WTC11 (cell line): ENCODE measurements around the gene DLGAP4. TPM values are rescaled to one million over a fixed set of nuclear protein-coding genes. Genes with fewer than 3 reads are reported as not detected.

Experiments
- ATAC-seq: fragments of 200-7000 bp; cut with Tn5 transposase; 2 replicates; pipeline ENCODE4 v1.10.0; 2021; ENCODE audit warnings: mild to moderate bottlenecking, moderate library complexity
- CTCF ChIA-PET: fragments of 300-600 bp; sonication (Branson Sonifier 250); formaldehyde crosslinking; loops from one replicate; lab custom pipeline; 2021; ENCODE audit warnings: antibody characterized with exemption; lab: Charles Lee
- POLR2A ChIA-PET: fragments of 350-600 bp; sonication (Branson Sonifier 250); formaldehyde crosslinking; loops from one replicate; lab custom pipeline; 2021; ENCODE audit warnings: antibody characterized with exemption; lab: Charles Lee
- DNase-seq: peaks from one replicate; pipeline ENCODE4 v3.0.0; 2021; ENCODE audit warnings: low spot score
- H3K27ac Mint-ChIP-seq: 2 replicates; pipeline ENCODE4 v1.8.0; 2021; ENCODE audit warnings: mixed read lengths
- H3K27me3 Mint-ChIP-seq: 2 replicates; pipeline ENCODE4 v1.8.0; 2021; ENCODE audit warnings: low read depth, mild to moderate bottlenecking, moderate library complexity, mixed read lengths
- H3K36me3 Mint-ChIP-seq: 2 replicates; pipeline ENCODE4 v1.8.0; 2021; ENCODE audit warnings: mixed read lengths
- H3K4me1 Mint-ChIP-seq: 2 replicates; pipeline ENCODE4 v1.8.0; 2022; ENCODE audit warnings: mixed read lengths
- H3K4me3 Mint-ChIP-seq: 2 replicates; pipeline ENCODE4 v1.8.0; 2021; ENCODE audit warnings: mild to moderate bottlenecking, moderate library complexity, mixed read lengths
- H3K9me3 Mint-ChIP-seq: 2 replicates; pipeline ENCODE4 v1.8.0; 2021; ENCODE audit warnings: mixed read lengths
- CREB1 ChIP-seq: sonication (generic); formaldehyde crosslinking; IDR thresholded peaks from 2 replicates; pipeline ENCODE4 v1.8.0; 2023; ENCODE audit warnings: mild to moderate bottlenecking, missing genetic modification reagents
- ETV6 ChIP-seq: sonication (generic); formaldehyde crosslinking; IDR thresholded peaks from 2 replicates; pipeline ENCODE4 v1.8.1; 2022; ENCODE audit warnings: mild to moderate bottlenecking, missing genetic modification reagents
- GABPB1 ChIP-seq: sonication (generic); formaldehyde crosslinking; IDR thresholded peaks from 2 replicates; pipeline ENCODE4 v1.8.1; 2023; ENCODE audit warnings: mild to moderate bottlenecking, missing genetic modification reagents
- HMGA2 ChIP-seq: fragments of 250-450 bp; sonication (Bioruptor Pico); IDR thresholded peaks from 2 replicates; pipeline ENCODE4 v1.4.0; 2021; ENCODE audit warnings: mild to moderate bottlenecking, moderate library complexity
- HMGXB4 ChIP-seq: sonication (generic); formaldehyde crosslinking; IDR thresholded peaks from 2 replicates; pipeline ENCODE4 v1.8.1; 2023; ENCODE audit warnings: mild to moderate bottlenecking, moderate library complexity, missing genetic modification reagents
- IRF2 ChIP-seq: sonication (generic); formaldehyde crosslinking; IDR thresholded peaks from 2 replicates; pipeline ENCODE4 v1.8.0; 2022; ENCODE audit warnings: low read depth, missing genetic modification reagents, borderline replicate concordance
- MLX ChIP-seq: sonication (generic); formaldehyde crosslinking; IDR thresholded peaks from 2 replicates; pipeline ENCODE4 v1.8.1; 2023; ENCODE audit warnings: mild to moderate bottlenecking, missing genetic modification reagents, moderate library complexity
- NFATC4 ChIP-seq: fragments of 250-450 bp; sonication (Bioruptor Pico); IDR thresholded peaks from 2 replicates; pipeline ENCODE4 v1.9.0; 2021; ENCODE audit warnings: mild to moderate bottlenecking
- NFYB ChIP-seq: sonication (generic); formaldehyde crosslinking; conservative IDR thresholded peaks from 2 replicates; pipeline ENCODE4 v1.8.0; 2022; ENCODE audit warnings: low read depth, missing genetic modification reagents
- OVOL2 ChIP-seq: fragments of 250-450 bp; sonication (Bioruptor Pico); IDR thresholded peaks from 2 replicates; pipeline ENCODE4 v1.9.0; 2021; ENCODE audit warnings: mild to moderate bottlenecking, borderline replicate concordance
- PREB ChIP-seq: sonication (generic); formaldehyde crosslinking; IDR thresholded peaks from 2 replicates; pipeline ENCODE4 v1.8.1; 2022; ENCODE audit warnings: mild to moderate bottlenecking, missing genetic modification reagents, moderate library complexity, borderline replicate concordance
- SP1 ChIP-seq: sonication (generic); formaldehyde crosslinking; conservative IDR thresholded peaks from 2 replicates; pipeline ENCODE4 v1.8.1; 2022; ENCODE audit warnings: missing genetic modification reagents
- TCF7 ChIP-seq: sonication (generic); formaldehyde crosslinking; IDR thresholded peaks from 2 replicates; pipeline ENCODE4 v1.8.0; 2022; ENCODE audit warnings: mild to moderate bottlenecking, low read depth, missing genetic modification reagents, moderate library complexity
- USF2 ChIP-seq: sonication (generic); formaldehyde crosslinking; IDR thresholded peaks from 2 replicates; pipeline ENCODE4 v1.8.1; 2023; ENCODE audit warnings: mild to moderate bottlenecking, missing genetic modification reagents, moderate library complexity
- ZBTB21 ChIP-seq: sonication (generic); formaldehyde crosslinking; IDR thresholded peaks from 2 replicates; pipeline ENCODE4 v1.8.1; 2023; ENCODE audit warnings: mild to moderate bottlenecking, missing genetic modification reagents, borderline replicate concordance
- ZNF121 ChIP-seq: sonication (generic); formaldehyde crosslinking; IDR thresholded peaks from 2 replicates; pipeline ENCODE4 v1.8.0; 2023; ENCODE audit warnings: missing genetic modification reagents
- ZNF219 ChIP-seq: sonication (generic); formaldehyde crosslinking; IDR thresholded peaks from 2 replicates; pipeline ENCODE4 v1.8.0; 2023; ENCODE audit warnings: missing genetic modification reagents, mild to moderate bottlenecking, borderline replicate concordance
- ZNF423 ChIP-seq: fragments of 250-450 bp; sonication (Bioruptor Pico); IDR thresholded peaks from 2 replicates; pipeline ENCODE4 v2.1.2; 2022; ENCODE audit warnings: mild to moderate bottlenecking, moderate library complexity
- total RNA-seq: library from RNA; stranded (reverse); gene quantifications from 3 replicates; pipeline ENCODE4 v1.2.3, GENCODE V29; 2021
- TF ChIP-seq, protein P1 (sequence below): sonication (generic); formaldehyde crosslinking; IDR thresholded peaks from 2 replicates; pipeline ENCODE4 v1.8.1; 2022; ENCODE audit warnings: mild to moderate bottlenecking, moderate library complexity, missing genetic modification reagents
- TF ChIP-seq, protein P2 (sequence below): sonication (generic); formaldehyde crosslinking; IDR thresholded peaks from 2 replicates; pipeline ENCODE4 v1.8.0; 2022; ENCODE audit warnings: mild to moderate bottlenecking, missing genetic modification reagents
- TF ChIP-seq, protein P3 (sequence below): fragments of 200-600 bp; IDR thresholded peaks from 2 replicates; pipeline ENCODE4 v1.8.0; 2022; ENCODE audit warnings: antibody characterized with exemption

DLGAP4 gene
- total RNA-seq, 1 experiment from 2014 or later: 52.6 TPM

GRCh38 chr20:36435124-36435523 lies 129.0 kb downstream of the DLGAP4 start:
- no peak for ATAC-seq
- peaks cover 19% of the 10 kb centered on the region for H3K27me3 Mint-ChIP-seq
- POLR2A ChIA-PET: no interaction called here
- no peak overlapping the region for H3K27ac Mint-ChIP-seq
- peaks cover 4% of the 10 kb centered on the region for H3K4me1 Mint-ChIP-seq
- H3K9me3 Mint-ChIP-seq: no peaks in the 10 kb centered on the region
- TF ChIP-seq ETV6 (CRISPR knock-in tag) (no peak), ZBTB21 (no peak), NFATC4 (CRISPR knock-in tag) (no peak), IRF2 (no peak), PREB (CRISPR knock-in tag) (no peak)
- TF ChIP-seq, protein P1, sequence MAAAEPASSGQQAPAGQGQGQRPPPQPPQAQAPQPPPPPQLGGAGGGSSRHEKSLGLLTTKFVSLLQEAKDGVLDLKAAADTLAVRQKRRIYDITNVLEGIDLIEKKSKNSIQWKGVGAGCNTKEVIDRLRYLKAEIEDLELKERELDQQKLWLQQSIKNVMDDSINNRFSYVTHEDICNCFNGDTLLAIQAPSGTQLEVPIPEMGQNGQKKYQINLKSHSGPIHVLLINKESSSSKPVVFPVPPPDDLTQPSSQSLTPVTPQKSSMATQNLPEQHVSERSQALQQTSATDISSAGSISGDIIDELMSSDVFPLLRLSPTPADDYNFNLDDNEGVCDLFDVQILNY (CRISPR knock-in tag): no peak
- H3K4me3 Mint-ChIP-seq: no peak overlapping the region
- CTCF ChIA-PET: interaction anchor here (1.0 to 2.5 kb wide), 4 partner anchors 12 to 233 kb away, joined by 3 to 22 read pairs (median 6); no protein-coding TSS in a partner anchor
- DNase-seq: no peak
- H3K36me3 Mint-ChIP-seq: no peaks in the 10 kb centered on the region

- POLR2A ChIA-PET: no interaction called here
- no peaks in the 10 kb centered on the region for H3K36me3 Mint-ChIP-seq
- H3K27me3 Mint-ChIP-seq: peaks cover 19% of the 10 kb centered on the region
- DNase-seq: peak; percentile 99
- no peaks in the 10 kb centered on the region for H3K9me3 Mint-ChIP-seq
- peak; percentile 90 for ATAC-seq
- H3K4me3 Mint-ChIP-seq: peak overlapping the region; percentile 47
- no peak overlapping the region for H3K27ac Mint-ChIP-seq
- CTCF ChIA-PET: interaction anchor here (0.7 to 2.5 kb wide), 17 partner anchors 8 to 482 kb away, joined by 3 to 28 read pairs (median 4); partner anchors contain the start of gene SCAND1
- H3K4me1 Mint-ChIP-seq: peaks cover 4% of the 10 kb centered on the region
- TF ChIP-seq, protein P2, sequence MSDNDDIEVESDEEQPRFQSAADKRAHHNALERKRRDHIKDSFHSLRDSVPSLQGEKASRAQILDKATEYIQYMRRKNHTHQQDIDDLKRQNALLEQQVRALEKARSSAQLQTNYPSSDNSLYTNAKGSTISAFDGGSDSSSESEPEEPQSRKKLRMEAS: peak; percentile 70
- peak; percentile 82 for TF ChIP-seq SP1 (CRISPR knock-in tag)
- TF ChIP-seq CREB1 (CRISPR knock-in tag): no peak
- TF ChIP-seq HMGXB4 (CRISPR knock-in tag): 0 out of 2 replicates have a peak, but pooled peaks have one; percentile 19
- TF ChIP-seq ZNF121: 0 out of 2 replicates have a peak, but pooled peaks have one; percentile 6
- no peak for TF ChIP-seq ZNF219 (CRISPR knock-in tag)
These were observed 129.7 kb downstream of the DLGAP4 start for GRCh38 chr20:36435592-36436541.

DNA sequence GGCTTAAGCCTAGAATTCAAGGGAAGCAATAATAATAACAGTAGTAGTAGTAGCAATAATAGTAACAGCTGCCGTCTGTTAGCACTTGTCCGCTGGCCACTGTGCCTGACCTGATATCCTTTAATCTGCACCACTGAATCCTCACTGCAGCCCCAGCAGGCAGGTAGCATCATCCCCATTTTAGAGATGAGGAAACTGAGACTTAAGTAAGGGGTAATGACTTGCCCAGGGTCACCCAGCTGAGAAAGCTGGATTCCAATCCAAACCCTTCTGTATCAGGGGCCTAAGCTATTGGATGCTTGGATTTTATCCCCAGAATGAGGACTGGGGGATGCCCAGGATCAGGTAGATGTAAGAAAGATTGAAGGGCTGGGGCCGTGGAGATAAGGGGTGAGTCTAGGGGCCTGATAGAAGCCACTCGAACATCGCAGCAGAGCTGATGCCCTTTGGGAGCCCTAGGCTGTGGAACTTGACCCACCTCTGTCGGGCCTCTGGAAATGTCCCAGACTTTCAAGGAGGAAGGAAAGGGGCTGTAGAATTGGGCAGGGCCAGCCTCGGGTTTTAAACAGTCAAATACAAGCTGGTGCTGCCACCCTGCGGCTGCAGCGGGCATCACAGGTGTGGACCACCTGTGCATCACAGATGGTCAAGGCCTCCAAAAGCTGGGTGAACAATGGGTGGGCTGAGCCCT lies 133.0 kb downstream of the DLGAP4 start:
- ChIA-PET POLR2A (interaction anchor here (0.8 kb wide), 1 partner anchor 15 kb away, joined by 3 read pairs; no protein-coding TSS in a partner anchor), CTCF (interaction anchor here (0.6 to 2.9 kb wide), 63 partner anchors 8 to 1505 kb away, joined by 3 to 54 read pairs (median 5); partner anchors contain the start of genes AAR2 and RAB5IF)
- H3K4me1 Mint-ChIP-seq: peaks cover 4% of the 10 kb centered on the region
- ATAC-seq: peak; percentile 66
- H3K36me3 Mint-ChIP-seq: no peaks in the 10 kb centered on the region
- no peak overlapping the region for H3K27ac Mint-ChIP-seq
- no peak overlapping the region for H3K4me3 Mint-ChIP-seq
- peak; percentile 93 for DNase-seq
- peaks cover 19% of the 10 kb centered on the region for H3K27me3 Mint-ChIP-seq
- no peaks in the 10 kb centered on the region for H3K9me3 Mint-ChIP-seq
- TF ChIP-seq IRF2 (no peak), OVOL2 (no peak), ZNF219 (CRISPR knock-in tag) (no peak), ZNF121 (no peak), MLX (no peak), ZNF423 (CRISPR knock-in tag) (no peak), GABPB1 (no peak), ETV6 (CRISPR knock-in tag) (no peak), TCF7 (CRISPR knock-in tag) (no peak), NFYB (CRISPR knock-in tag) (0 out of 2 replicates have a peak, but pooled peaks have one; percentile 11), ZBTB21 (no peak), USF2 (CRISPR knock-in tag) (no peak), HMGA2 (no peak)
- TF ChIP-seq, protein P3, sequence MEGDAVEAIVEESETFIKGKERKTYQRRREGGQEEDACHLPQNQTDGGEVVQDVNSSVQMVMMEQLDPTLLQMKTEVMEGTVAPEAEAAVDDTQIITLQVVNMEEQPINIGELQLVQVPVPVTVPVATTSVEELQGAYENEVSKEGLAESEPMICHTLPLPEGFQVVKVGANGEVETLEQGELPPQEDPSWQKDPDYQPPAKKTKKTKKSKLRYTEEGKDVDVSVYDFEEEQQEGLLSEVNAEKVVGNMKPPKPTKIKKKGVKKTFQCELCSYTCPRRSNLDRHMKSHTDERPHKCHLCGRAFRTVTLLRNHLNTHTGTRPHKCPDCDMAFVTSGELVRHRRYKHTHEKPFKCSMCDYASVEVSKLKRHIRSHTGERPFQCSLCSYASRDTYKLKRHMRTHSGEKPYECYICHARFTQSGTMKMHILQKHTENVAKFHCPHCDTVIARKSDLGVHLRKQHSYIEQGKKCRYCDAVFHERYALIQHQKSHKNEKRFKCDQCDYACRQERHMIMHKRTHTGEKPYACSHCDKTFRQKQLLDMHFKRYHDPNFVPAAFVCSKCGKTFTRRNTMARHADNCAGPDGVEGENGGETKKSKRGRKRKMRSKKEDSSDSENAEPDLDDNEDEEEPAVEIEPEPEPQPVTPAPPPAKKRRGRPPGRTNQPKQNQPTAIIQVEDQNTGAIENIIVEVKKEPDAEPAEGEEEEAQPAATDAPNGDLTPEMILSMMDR: peak; percentile 91
